PC-9 (cell line): ENCODE results near the gene SH3PXD2A. TPM values are rescaled to one million over a fixed set of nuclear protein-coding genes. Genes with fewer than 3 reads are reported as not detected.

Experiments used
- BruUV-seq: library from RNA; stranded (reverse); fragments of 400-500 nt; replicated peaks from 2 replicates; lab custom pipeline; 2021; lab: Mats Ljungman, UMichigan
- CTCF ChIA-PET: fragments of 300-600 bp; sonication (Branson Sonifier 250); formaldehyde crosslinking; loops from one replicate; lab custom pipeline; 2022; ENCODE audit warnings: antibody characterized with exemption; lab: Charles Lee
- POLR2A ChIA-PET: fragments of 300-600 bp; sonication (Branson Sonifier 250); formaldehyde crosslinking; loops from one replicate; lab custom pipeline; 2022; ENCODE audit warnings: antibody characterized with exemption; ENCODE audit not compliant: unreplicated experiment; lab: Charles Lee
- DNase-seq, 2 experiments: peaks; one replicate each; pipeline versions ENCODE4 v3.0.0 to v3.0.0-alpha.2; 2015 to 2022; ENCODE audit warnings: mixed read lengths in 1 of 2
- H2AFZ ChIP-seq: fragments of 200-600 bp; sonication (generic); 2 replicates; pipeline ENCODE4 v1.8.1; 2017; ENCODE audit warnings: antibody characterized with exemption
- H3F3A ChIP-seq: fragments of 200-600 bp; sonication (generic); 2 replicates; pipeline ENCODE4 v1.8.1; 2017; ENCODE audit warnings: antibody characterized with exemption, mild to moderate bottlenecking, low read depth; ENCODE audit not compliant: insufficient read depth
- H3K27ac ChIP-seq: fragments of 200-600 bp; sonication (generic); 2 replicates; pipeline ENCODE4 v1.6.1; 2016; ENCODE audit warnings: mixed run types
- H3K27me3 ChIP-seq: fragments of 200-600 bp; sonication (generic); 2 replicates; pipeline ENCODE4 v1.6.1; 2016; ENCODE audit warnings: low read depth, mixed run types; ENCODE audit not compliant: insufficient read depth
- H3K36me3 ChIP-seq: fragments of 200-600 bp; sonication (generic); 2 replicates; pipeline ENCODE4 v1.6.1; 2016; ENCODE audit warnings: low read depth, mixed run types
- H3K4me1 ChIP-seq: fragments of 200-600 bp; sonication (generic); replicated peaks from 2 replicates; pipeline ENCODE4 v1.6.1; 2016; ENCODE audit warnings: mixed run types; ENCODE audit not compliant: insufficient read depth
- H3K4me2 ChIP-seq: fragments of 200-600 bp; sonication (generic); 2 replicates; pipeline ENCODE4 v1.6.1; 2017; ENCODE audit warnings: mixed run types
- H3K4me3 ChIP-seq: fragments of 200-600 bp; sonication (generic); 2 replicates; pipeline ENCODE4 v1.6.1; 2016; ENCODE audit warnings: mixed run types
- H3K79me2 ChIP-seq: fragments of 200-600 bp; sonication (generic); 2 replicates; pipeline ENCODE4 v1.6.1; 2017; ENCODE audit warnings: low read depth, mixed run types
- H3K9me2 ChIP-seq: fragments of 200-600 bp; sonication (generic); 2 replicates; pipeline ENCODE4 v1.8.1; 2017; ENCODE audit warnings: mild to moderate bottlenecking; ENCODE audit not compliant: insufficient read depth
- H3K9me3 ChIP-seq: fragments of 200-600 bp; sonication (generic); 2 replicates; pipeline ENCODE4 v1.8.1; 2016; ENCODE audit warnings: low read depth; ENCODE audit not compliant: insufficient read depth
- H4K20me1 ChIP-seq: fragments of 200-600 bp; sonication (generic); 2 replicates; pipeline ENCODE4 v1.8.1; 2017; ENCODE audit not compliant: insufficient read depth
- CTCF ChIP-seq: fragments of 200-600 bp; sonication (generic); conservative IDR thresholded peaks from 2 replicates; pipeline ENCODE4 v1.6.1; 2017; ENCODE audit warnings: mixed run types, antibody characterized with exemption, mild to moderate bottlenecking, moderate library complexity
- EZH2 ChIP-seq: fragments of 200-600 bp; sonication (generic); IDR thresholded peaks from 2 replicates; pipeline ENCODE4 v1.8.0; 2017; ENCODE audit warnings: antibody characterized with exemption, low read depth
- intact Hi-C: fragments of 100-400 bp; cut with micrococcal nuclease; formaldehyde crosslinking; loops from one replicate; pipeline ENCODE4 v1.10.0; 2022; ENCODE audit not compliant: unreplicated experiment
- total RNA-seq: library from RNA; stranded (reverse); gene quantifications from 2 replicates; pipeline ENCODE4 v1.2.3, GENCODE V29; 2021

Gene SH3PXD2A
- total RNA-seq, 1 experiment from 2014 or later, result 12.5 TPM

DNA sequence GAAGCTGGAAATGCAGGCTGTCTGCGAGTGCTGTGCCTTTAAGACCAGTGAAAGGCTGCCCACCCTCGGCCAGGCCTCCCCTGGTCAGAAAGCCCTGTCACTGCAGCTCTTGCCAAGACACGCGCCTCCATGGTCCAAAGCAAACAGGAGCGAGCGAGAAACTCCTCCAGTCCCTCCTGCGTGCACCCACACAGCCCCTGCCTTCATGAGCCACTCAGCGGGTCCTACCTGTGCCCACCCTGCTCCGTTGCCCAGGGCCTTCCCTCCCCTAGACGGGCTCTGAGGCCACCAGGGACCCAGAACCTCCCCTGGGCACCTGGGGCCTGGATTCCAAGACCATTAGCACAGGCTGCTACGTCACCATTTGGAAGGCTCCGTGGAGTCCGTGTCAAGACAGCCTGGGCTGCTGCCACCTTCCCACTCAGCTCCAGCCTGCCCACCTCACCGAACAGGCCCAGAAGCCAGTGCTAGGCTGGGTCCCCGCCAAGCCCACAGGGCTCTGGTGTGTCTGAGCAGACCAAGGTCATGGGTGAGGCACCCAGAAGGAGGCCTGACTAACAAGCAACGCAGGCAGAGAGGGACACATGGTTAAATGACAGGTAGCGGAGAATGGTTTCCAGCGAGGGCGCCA is 217.3 kb downstream of the SH3PXD2A start:
- Histone ChIP-seq H3K4me2 (no peak overlapping the region), H3K27ac (no peak overlapping the region), H2AFZ (no peak overlapping the region), H3K4me3 (no peak overlapping the region), H3F3A (no peaks in the 10 kb centered on the region), H4K20me1 (no peaks in the 10 kb centered on the region), H3K4me1 (no peaks in the 10 kb centered on the region), H3K79me2 (no peaks in the 10 kb centered on the region), H3K27me3 (no peaks in the 10 kb centered on the region), H3K9me3 (no peaks in the 10 kb centered on the region), H3K36me3 (no peaks in the 10 kb centered on the region), H3K9me2 (no peaks in the 10 kb centered on the region)
- no TSS peak for BruUV-seq
- no peak for TF ChIP-seq CTCF
- no peak for TF ChIP-seq EZH2
- ChIA-PET POLR2A (interaction anchor here (0.7 kb wide), 1 partner anchor 121 kb away, joined by 8 read pairs; no protein-coding TSS in a partner anchor), CTCF (no interaction called here)
- intact Hi-C loops, result no loop called here
- DNase-seq, result no peak

DNA sequence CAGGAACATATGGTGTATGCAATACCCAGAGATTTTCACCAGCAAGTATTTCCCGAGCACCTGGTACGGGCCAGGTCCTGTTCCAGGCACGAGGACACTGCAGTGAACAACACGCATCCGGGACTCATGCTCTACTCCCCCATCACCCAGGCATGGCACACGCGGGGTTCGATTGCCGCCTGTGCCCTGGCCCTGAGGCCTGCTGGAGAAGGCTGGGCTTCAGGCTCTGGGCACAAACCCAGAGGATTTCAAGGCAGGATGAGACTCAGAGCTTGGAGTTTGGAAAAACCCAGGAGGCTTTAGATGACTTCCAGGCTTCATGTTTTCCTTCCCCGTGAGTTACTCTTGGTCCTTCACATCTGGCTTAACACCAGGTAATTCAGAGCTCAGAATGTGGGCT is 218.4 kb downstream of the SH3PXD2A start:
- CTCF ChIA-PET, result no interaction called here
- no peaks in the 10 kb centered on the region for H3K9me2 ChIP-seq
- H3K4me2 ChIP-seq, result no peak overlapping the region
- no peaks in the 10 kb centered on the region for H3K9me3 ChIP-seq
- no peaks in the 10 kb centered on the region for H4K20me1 ChIP-seq
- no peaks in the 10 kb centered on the region for H3K27me3 ChIP-seq
- no TSS peak for BruUV-seq
- no peak overlapping the region for H2AFZ ChIP-seq
- H3K36me3 ChIP-seq, result no peaks in the 10 kb centered on the region
- H3K4me3 ChIP-seq, result no peak overlapping the region
- intact Hi-C loops, result no loop called here
- H3K4me1 ChIP-seq, result no peaks in the 10 kb centered on the region
- TF ChIP-seq CTCF (no peak), EZH2 (no peak)
- no peaks in the 10 kb centered on the region for H3K79me2 ChIP-seq
- no peak overlapping the region for H3K27ac ChIP-seq
- H3F3A ChIP-seq, result no peaks in the 10 kb centered on the region
- POLR2A ChIA-PET, result no interaction called here
- DNase-seq, result no peak

GRCh38 chr10:103636492-103636891 is 218.9 kb downstream of the SH3PXD2A start:
- Histone ChIP-seq H3K4me3 (no peak overlapping the region), H4K20me1 (no peaks in the 10 kb centered on the region), H2AFZ (no peak overlapping the region), H3K27me3 (no peaks in the 10 kb centered on the region), H3K27ac (no peak overlapping the region), H3K9me2 (no peaks in the 10 kb centered on the region), H3K4me1 (no peaks in the 10 kb centered on the region), H3K9me3 (no peaks in the 10 kb centered on the region), H3F3A (no peaks in the 10 kb centered on the region), H3K4me2 (no peak overlapping the region), H3K79me2 (no peaks in the 10 kb centered on the region), H3K36me3 (no peaks in the 10 kb centered on the region)
- BruUV-seq, result no TSS peak
- TF ChIP-seq CTCF, result no peak
- no peak for TF ChIP-seq EZH2
- intact Hi-C loops, result no loop called here
- CTCF ChIA-PET, result no interaction called here
- POLR2A ChIA-PET, result no interaction called here
- DNase-seq, result no peak
